Measurements from ENCODE around the gene ZFYVE9. TPM values are rescaled to one million over a fixed set of nuclear protein-coding genes. Genes with fewer than 3 reads are reported as not detected.

Gene ZFYVE9
- total and polyA plus RNA-seq, 2 donors (not counting 1 experiment from before 2014, with no cell fraction given), result 13.5 to 44.6 TPM

- H3K79me2 ChIP-seq (ENCODE audit: control insufficient read depth, insufficient read depth, low read length), result no peaks in the 10 kb centered on the region
- no peaks in the 10 kb centered on the region for H3K9me3 ChIP-seq (ENCODE audit: control insufficient read depth, insufficient read depth, low read depth, low read length)
- no peak overlapping the region for H3K27ac ChIP-seq (ENCODE audit: insufficient read depth, low read length)
- H3K4me1 ChIP-seq (ENCODE audit: control insufficient read depth, extremely low read depth, insufficient read depth, low read length), result no peaks in the 10 kb centered on the region
- H3K36me3 ChIP-seq (ENCODE audit: control insufficient read depth, insufficient read depth, low read length), result no peaks in the 10 kb centered on the region
- TF ChIP-seq EZH2 (IDR thresholded peaks at IDR 0.05; ENCODE audit: low read length, missing control alignments) (no peak), CTCF (conservative IDR thresholded peaks at IDR 0.05 in 1 of 2, IDR thresholded peaks at IDR 0.05 in 1 of 2; ENCODE audit: low read depth in 1 of 2, low read length in 2 of 2) (no peak)
- no peak overlapping the region for H3K9ac ChIP-seq (ENCODE audit: insufficient read depth, low read length)
- H3K4me2 ChIP-seq (ENCODE audit: extremely low read depth, insufficient read depth, low read length), result no peak overlapping the region
- H4K20me1 ChIP-seq (ENCODE audit: control insufficient read depth, extremely low read depth, insufficient read depth, low read length), result no peaks in the 10 kb centered on the region
- H3K4me3 ChIP-seq (replicated peaks in 1 of 4; ENCODE audit: control extremely low read depth in 1 of 4, insufficient read depth in 1 of 4, low read depth in 3 of 4, low read length in 4 of 4), result no peak overlapping the region
- H2AFZ ChIP-seq (ENCODE audit: low read length), result no peak overlapping the region
- DNase-seq (ENCODE audit: low read depth in 2 of 2), result no peak
- no peaks in the 10 kb centered on the region for H3K27me3 ChIP-seq (ENCODE audit: control insufficient read depth, insufficient read depth, low read length)
Observed at GRCh38 chr1:52343979-52344378, 202.1 kb downstream of the ZFYVE9 start.

- H2AFZ ChIP-seq (ENCODE audit: low read length), result no peak overlapping the region
Observed at GRCh38 chr1:52345252-52345651, 203.4 kb downstream of the ZFYVE9 start.

GRCh38 chr1:52346653-52347052, 204.8 kb downstream of the ZFYVE9 start:
- Histone ChIP-seq H3K4me2 (ENCODE audit: extremely low read depth, insufficient read depth, low read length) (no peak overlapping the region), H3K4me1 (ENCODE audit: control insufficient read depth, extremely low read depth, insufficient read depth, low read length) (no peaks in the 10 kb centered on the region), H3K27me3 (ENCODE audit: control insufficient read depth, insufficient read depth, low read length) (no peaks in the 10 kb centered on the region), H3K9me3 (ENCODE audit: control insufficient read depth, insufficient read depth, low read depth, low read length) (no peaks in the 10 kb centered on the region), H3K79me2 (ENCODE audit: control insufficient read depth, insufficient read depth, low read length) (no peaks in the 10 kb centered on the region), H3K27ac (ENCODE audit: insufficient read depth, low read length) (no peak overlapping the region), H3K4me3 (replicated peaks in 1 of 4; ENCODE audit: control extremely low read depth in 1 of 4, insufficient read depth in 1 of 4, low read depth in 3 of 4, low read length in 4 of 4) (no peak overlapping the region), H3K9ac (ENCODE audit: insufficient read depth, low read length) (no peak overlapping the region), H2AFZ (ENCODE audit: low read length) (no peak overlapping the region), H4K20me1 (ENCODE audit: control insufficient read depth, extremely low read depth, insufficient read depth, low read length) (no peaks in the 10 kb centered on the region), H3K36me3 (ENCODE audit: control insufficient read depth, insufficient read depth, low read length) (no peaks in the 10 kb centered on the region)
- no peak for DNase-seq (ENCODE audit: low read depth in 2 of 2)
- TF ChIP-seq CTCF (conservative IDR thresholded peaks at IDR 0.05 in 1 of 2, IDR thresholded peaks at IDR 0.05 in 1 of 2; ENCODE audit: low read depth in 1 of 2, low read length in 2 of 2) (no peak), EZH2 (IDR thresholded peaks at IDR 0.05; ENCODE audit: low read length, missing control alignments) (no peak)

More at GRCh38 chr1:52345252-52345651, 203.4 kb downstream of the ZFYVE9 start:
- Histone ChIP-seq H3K79me2 (ENCODE audit: control insufficient read depth, insufficient read depth, low read length) (no peaks in the 10 kb centered on the region), H3K27me3 (ENCODE audit: control insufficient read depth, insufficient read depth, low read length) (no peaks in the 10 kb centered on the region), H3K36me3 (ENCODE audit: control insufficient read depth, insufficient read depth, low read length) (no peaks in the 10 kb centered on the region), H3K4me3 (replicated peaks in 1 of 4; ENCODE audit: control extremely low read depth in 1 of 4, insufficient read depth in 1 of 4, low read depth in 3 of 4, low read length in 4 of 4) (no peak overlapping the region), H3K4me2 (ENCODE audit: extremely low read depth, insufficient read depth, low read length) (no peak overlapping the region), H3K4me1 (ENCODE audit: control insufficient read depth, extremely low read depth, insufficient read depth, low read length) (no peaks in the 10 kb centered on the region), H3K27ac (ENCODE audit: insufficient read depth, low read length) (no peak overlapping the region), H3K9ac (ENCODE audit: insufficient read depth, low read length) (no peak overlapping the region), H3K9me3 (ENCODE audit: control insufficient read depth, insufficient read depth, low read depth, low read length) (no peaks in the 10 kb centered on the region), H4K20me1 (ENCODE audit: control insufficient read depth, extremely low read depth, insufficient read depth, low read length) (no peaks in the 10 kb centered on the region)
- no peak for DNase-seq (ENCODE audit: low read depth in 2 of 2)
- no peak for TF ChIP-seq EZH2 (IDR thresholded peaks at IDR 0.05; ENCODE audit: low read length, missing control alignments)
- TF ChIP-seq CTCF (conservative IDR thresholded peaks at IDR 0.05 in 1 of 2, IDR thresholded peaks at IDR 0.05 in 1 of 2; ENCODE audit: low read depth in 1 of 2, low read length in 2 of 2), result no peak
